HepG2 (cell line): Measurements from ENCODE around the gene LARP7. TPM values are rescaled to one million over a fixed set of nuclear protein-coding genes. Genes with fewer than 3 reads are reported as not detected.

Experiments used
- ATAC-seq: fragments of 200-7000 bp; cut with Tn5 transposase; 3 replicates; pipeline ENCODE4 v1.9.1; 2020; ENCODE audit warnings: mild to moderate bottlenecking, moderate library complexity
- BruUV-seq: library from RNA; stranded (reverse); fragments of 400-500 nt; replicated peaks from 2 replicates; lab custom pipeline; 2021; lab: Mats Ljungman, UMichigan
- CTCF ChIA-PET: fragments of 300-600 bp; formaldehyde crosslinking; extraction: SDS; loops from one replicate; lab custom pipeline; 2021; ENCODE audit warnings: low total read pairs, inconsistent platforms, low intra/inter-chr PET ratio; lab: Yijun Ruan, JAX
- POLR2A ChIA-PET: fragments of 350-600 bp; sonication (Branson Sonifier 250); formaldehyde crosslinking; loops from one replicate; lab custom pipeline; 2020; ENCODE audit warnings: antibody characterized with exemption, inconsistent platforms; lab: Yijun Ruan, JAX
- DNase-seq: peaks from one replicate; pipeline ENCODE4 v3.0.0-alpha.2; 2015; ENCODE audit warnings: low spot score
- FAIRE-seq: peaks from 3 replicates; lab custom pipeline; 2011; peaks lifted over from hg19 to GRCh38; lab: Jason Lieb, UNC
- H2AFZ ChIP-seq: one replicate; pipeline ENCODE4 v1.6.1; 2011; ENCODE audit warnings: low read length, inconsistent platforms
- H3K27ac ChIP-seq: fragments of 300-600 bp; 3 replicates; pipeline ENCODE4 v1.8.0; 2011; ENCODE audit warnings: mixed run types, mild to moderate bottlenecking, mixed read lengths, low read length, inconsistent platforms; ENCODE audit not compliant: insufficient read depth; ENCODE audit errors: extremely low read length
- H3K27me3 ChIP-seq, 2 experiments: fragments of 200-600 bp in 1 of 2; 2 replicates in 1 of 2; 3 replicates in 1 of 2; pipeline versions ENCODE4 v1.6.0 to v1.8.0; 2011; ENCODE audit warnings: low read length in 2 of 2, mild to moderate bottlenecking in 2 of 2, moderate library complexity in 2 of 2, inconsistent platforms in 1 of 2; ENCODE audit not compliant: insufficient read depth in 2 of 2, control insufficient read depth in 1 of 2
- H3K36me3 ChIP-seq, 2 experiments: fragments of 200-600 bp in 1 of 2; replicated peaks in 1 of 2; 2 replicates in 1 of 2; 3 replicates in 1 of 2; pipeline versions ENCODE4 v1.5.1 to v1.8.0; 2011; ENCODE audit warnings: low read length in 2 of 2, inconsistent platforms in 1 of 2; ENCODE audit not compliant: insufficient read depth in 2 of 2, control insufficient read depth in 1 of 2
- H3K4me1 ChIP-seq: 2 replicates; pipeline ENCODE4 v1.5.1; 2012; ENCODE audit warnings: low read length, inconsistent platforms; ENCODE audit not compliant: insufficient read depth
- H3K4me2 ChIP-seq: 2 replicates; pipeline ENCODE4 v1.6.0; 2011; ENCODE audit warnings: low read depth, low read length, inconsistent platforms
- H3K4me3 ChIP-seq, 3 experiments: fragments of 200-600 bp in 1 of 3; sonication (generic), shearing (Covaris generic) in 1 of 3; replicated peaks in 1 of 3; 2 replicates each; pipeline ENCODE4 v1.5.1; 2011 to 2016; ENCODE audit warnings: low read length in 3 of 3, inconsistent platforms in 2 of 3, low read depth in 2 of 3, mild to moderate bottlenecking in 2 of 3, control low read depth in 1 of 3, mixed read lengths in 1 of 3; ENCODE audit not compliant: insufficient read depth in 1 of 3
- H3K79me2 ChIP-seq: one replicate; pipeline ENCODE4 v1.6.1; 2011; ENCODE audit warnings: low read length, inconsistent platforms; ENCODE audit not compliant: insufficient read depth
- H3K9ac ChIP-seq: 2 replicates; pipeline ENCODE4 v1.6.0; 2011; ENCODE audit warnings: mild to moderate bottlenecking, low read depth, low read length, inconsistent platforms; ENCODE audit not compliant: insufficient read depth
- H3K9me3 ChIP-seq: 2 replicates; pipeline ENCODE4 v1.5.1; 2012; ENCODE audit warnings: mild to moderate bottlenecking, low read length
- H4K20me1 ChIP-seq: 2 replicates; pipeline ENCODE4 v1.6.0; 2011; ENCODE audit warnings: inconsistent platforms, mild to moderate bottlenecking, low read length, moderate library complexity; ENCODE audit not compliant: insufficient read depth
- CCAR2 ChIP-seq: fragments of 200-400 bp; formaldehyde crosslinking; optimal IDR thresholded peaks from 2 replicates; pipeline ENCODE3; 2018; ENCODE audit warnings: low read depth, mild to moderate bottlenecking, low read length, moderate library complexity
- ETS1 ChIP-seq: sonication (generic); formaldehyde crosslinking; IDR thresholded peaks from 2 replicates; pipeline ENCODE4 v1.4.0; 2020; ENCODE audit warnings: missing genetic modification reagents
- HNF4G ChIP-seq, 2 experiments: sonication (generic) in 1 of 2; formaldehyde crosslinking in 1 of 2; IDR thresholded peaks; 2 replicates each; pipeline versions ENCODE4 v1.4.0 to v1.6.1; 2011 to 2020; ENCODE audit warnings: borderline replicate concordance in 2 of 2, low read depth in 2 of 2, mild to moderate bottlenecking in 2 of 2, low read length in 1 of 2, missing genetic modification reagents in 1 of 2, moderate library complexity in 1 of 2
- IKZF1 ChIP-seq: fragments of 450-650 bp; IDR thresholded peaks from 2 replicates; pipeline ENCODE4 v1.7.1; 2016
- MAFF ChIP-seq: IDR thresholded peaks from 2 replicates; pipeline ENCODE4 v1.6.1; 2011; ENCODE audit warnings: low read depth, low read length, improper control_type of control experiment
- MIER2 ChIP-seq: IDR thresholded peaks from 2 replicates; pipeline ENCODE4 v1.6.1; 2016; ENCODE audit warnings: missing biosample characterization, missing genetic modification reagents
- MTF1 ChIP-seq: sonication (generic); formaldehyde crosslinking; IDR thresholded peaks from 2 replicates; pipeline ENCODE4 v1.5.0; 2020; ENCODE audit warnings: missing genetic modification reagents
- NFIB ChIP-seq: sonication (generic); formaldehyde crosslinking; IDR thresholded peaks from 2 replicates; pipeline ENCODE4 v1.9.0; 2021; ENCODE audit warnings: missing genetic modification reagents, mild to moderate bottlenecking, borderline replicate concordance
- NR2F2 ChIP-seq: IDR thresholded peaks from 2 replicates; pipeline ENCODE4 v1.6.1; 2012; ENCODE audit warnings: low read depth, inconsistent platforms, borderline replicate concordance
- ONECUT2 ChIP-seq: sonication (generic); formaldehyde crosslinking; IDR thresholded peaks from 2 replicates; pipeline ENCODE4 v1.4.0; 2020; ENCODE audit warnings: missing genetic modification reagents
- RNF2 ChIP-seq: fragments of 450-650 bp; conservative IDR thresholded peaks from 2 replicates; pipeline ENCODE4 v1.6.1; 2016; ENCODE audit warnings: low read depth
- STAG1 ChIP-seq: sonication (generic); formaldehyde crosslinking; IDR thresholded peaks from 2 replicates; pipeline ENCODE4 v1.4.0; 2020; ENCODE audit warnings: missing genetic modification reagents
- THAP11 ChIP-seq: IDR thresholded peaks from 2 replicates; pipeline ENCODE4 v1.6.1; 2016; ENCODE audit warnings: missing biosample characterization, missing genetic modification reagents
- ZNF24 ChIP-seq: fragments of 450-650 bp; IDR thresholded peaks from 2 replicates; pipeline ENCODE4 v1.6.1; 2017; ENCODE audit warnings: antibody characterized with exemption, mild to moderate bottlenecking
- ZNF549 ChIP-seq: sonication (generic); formaldehyde crosslinking; IDR thresholded peaks from 2 replicates; pipeline ENCODE4 v1.5.0; 2020; ENCODE audit warnings: missing genetic modification reagents
- ZNF562 ChIP-seq: sonication (generic); formaldehyde crosslinking; IDR thresholded peaks from 2 replicates; pipeline ENCODE4 v1.8.0; 2022; ENCODE audit warnings: missing genetic modification reagents, borderline replicate concordance
- ZNF567 ChIP-seq: sonication (generic); formaldehyde crosslinking; IDR thresholded peaks from 2 replicates; pipeline ENCODE4 v1.8.1; 2023; ENCODE audit warnings: mild to moderate bottlenecking, missing genetic modification reagents, borderline replicate concordance
- ZSCAN9 ChIP-seq: IDR thresholded peaks from 2 replicates; pipeline ENCODE4 v1.6.1; 2016; ENCODE audit warnings: borderline replicate concordance
- ZZZ3 ChIP-seq: sonication (generic); formaldehyde crosslinking; IDR thresholded peaks from 2 replicates; pipeline ENCODE4 v1.4.0; 2020; ENCODE audit warnings: missing genetic modification reagents, mild to moderate bottlenecking, borderline replicate concordance
- WGBS: methylation state at CpG from one replicate; pipeline ENCODE4 v1.1.6; 2017; ENCODE audit warnings: low lambda C conversion rate; 5-methylcytosine and 5-hydroxymethylcytosine counted together
- in situ Hi-C: cut with HindIII; loops from 2 replicates; pipeline ENCODE4 v1.10.0; 2017; ENCODE audit warnings: low pct_unique_long_range_greater_than_20kb; ENCODE audit not compliant: extremely low pct_ligation_motif_present
- intact Hi-C: fragments of 100-400 bp; cut with micrococcal nuclease; formaldehyde crosslinking; loops from one replicate; pipeline ENCODE4 v1.10.0; 2022; ENCODE audit not compliant: unreplicated experiment
- polyA plus RNA-seq, 8 experiments: library from polyadenylated mRNA; depleted of rRNA in 3 of 8; stranded (reverse) in 7 of 8; unstranded in 1 of 8; fragments of >200 nt; fragmentation: Illumina TruSeq in 4 of 8; extraction: Trizol in 4 of 8; gene quantifications; 2 replicates each; pipeline versions ENCODE4 v1.2.1 to v1.2.3, GENCODE V29; 2011 to 2016; ENCODE audit warnings: low read depth in 4 of 8, missing spikeins in 1 of 8, mixed read lengths in 1 of 8; ENCODE audit not compliant: insufficient read depth in 1 of 8
- total RNA-seq, 5 experiments: library from RNA; depleted of rRNA; stranded (reverse); fragments of >200 nt; fragmentation: Illumina TruSeq; extraction: Trizol; gene quantifications; 2 replicates each; pipeline ENCODE4 v1.2.3, GENCODE V29; 2016; ENCODE audit warnings: low read depth in 1 of 5

The LARP7 gene
- total and polyA plus RNA-seq, 2 of the 13 experiments (the other 11 are each of a cell fraction or from before 2014, with no cell fraction given), result 9.7 to 37.1 TPM

- Histone ChIP-seq H3K9me3 (no peaks in the 10 kb centered on the region), H3K4me1 (no peaks in the 10 kb centered on the region), H3K27ac (no peak overlapping the region), H4K20me1 (no peaks in the 10 kb centered on the region), H2AFZ (no peak overlapping the region), H3K36me3 (no peaks in the 10 kb centered on the region; a peak in 1 of 5 replicates), H3K27me3 (no peaks in the 10 kb centered on the region)
- DNase-seq (no peak), ATAC-seq (no peak), FAIRE-seq (no peak)
- no TSS peak for BruUV-seq
- CTCF ChIA-PET, result no interaction called here
- WGBS, result 61% methylated on average over 2 of the region's 2 CpGs
- TF ChIP-seq NR2F2 (no peak), ZNF567 (no peak), ONECUT2 (CRISPR knock-in tag) (no peak), ETS1 (CRISPR knock-in tag) (no peak), ZNF549 (no peak), STAG1 (CRISPR knock-in tag) (no peak), ZZZ3 (CRISPR knock-in tag) (no peak), ZSCAN9 (CRISPR knock-in tag) (no peak), HNF4G (IDR thresholded peaks at IDR 0.05; ENCODE audit: borderline replicate concordance, low read depth, low read length) (no peak), HNF4G (CRISPR knock-in tag; IDR thresholded peaks at IDR 0.05; ENCODE audit: borderline replicate concordance, low read depth) (no peak), MIER2 (CRISPR knock-in tag) (no peak), MAFF (no peak), CCAR2 (no peak), NFIB (no peak), MTF1 (CRISPR knock-in tag) (no peak), RNF2 (no peak), ZNF24 (no peak), THAP11 (no peak), IKZF1 (no peak), ZNF562 (CRISPR knock-in tag) (no peak)
- TF ChIP-seq, all 625 proteins: peak for 0
- no peak overlapping the region for H3K4me2 ChIP-seq
- H3K9ac ChIP-seq, result no peak overlapping the region
- no peaks in the 10 kb centered on the region for H3K79me2 ChIP-seq
- POLR2A ChIA-PET, result no interaction called here
- intact Hi-C loops, result no loop called here
- no peak overlapping the region for H3K4me3 ChIP-seq
- in situ Hi-C loops, result no loop called here
Measured at GRCh38 chr4:112664611-112665010, 27.7 kb downstream of the LARP7 start.
